SK-N-SH (cell line): Measurements from ENCODE around the gene CENPP. TPM values are rescaled to one million over a fixed set of nuclear protein-coding genes. Genes with fewer than 3 reads are reported as not detected.
A peak's percentile ranks its signal among the peaks of the same experiment; 100 is the strongest.

Source experiments
- CTCF ChIA-PET: fragments of 300-600, 350-600 bp; formaldehyde crosslinking; extraction: SDS; loops from one replicate; lab custom pipeline; 2021; lab: Yijun Ruan, JAX
- POLR2A ChIA-PET: fragments of 350-600 bp; sonication (Branson Sonifier 250); formaldehyde crosslinking; extraction: SDS; loops from one replicate; lab custom pipeline; 2020; ENCODE audit warnings: antibody characterized with exemption, inconsistent platforms; lab: Yijun Ruan, JAX
- DNase-seq: peaks from one replicate; pipeline ENCODE4 v3.0.0; 2012
- H2AFZ ChIP-seq: fragments of 200-600 bp; sonication (generic); 2 replicates; pipeline ENCODE4 v1.8.1; 2016; ENCODE audit warnings: antibody characterized with exemption, mild to moderate bottlenecking, low read depth
- H3F3A ChIP-seq: fragments of 200-600 bp; sonication (generic); replicated peaks from 2 replicates; pipeline ENCODE3; 2016; ENCODE audit warnings: antibody characterized with exemption, mild to moderate bottlenecking; ENCODE audit not compliant: insufficient read depth
- H3K27ac ChIP-seq, 2 experiments: fragments of 200-500 bp in 1 of 2; fragments of 200-600 bp in 1 of 2; sonication (Bioruptor generic) in 1 of 2; sonication (generic), shearing (Covaris generic) in 1 of 2; 2 replicates each; pipeline versions ENCODE4 v1.5.1 to v1.6.1; 2014 to 2016; ENCODE audit warnings: low read depth in 2 of 2, inconsistent platforms in 1 of 2, low read length in 1 of 2, mild to moderate bottlenecking in 1 of 2, mixed read lengths in 1 of 2
- H3K27me3 ChIP-seq: fragments of 200-600 bp; sonication (generic), shearing (Covaris generic); 2 replicates; pipeline ENCODE4 v1.6.1; 2016; ENCODE audit warnings: mixed run types; ENCODE audit not compliant: insufficient read depth
- H3K36me3 ChIP-seq, 2 experiments: fragments of 200-500 bp in 1 of 2; fragments of 200-600 bp in 1 of 2; sonication (Bioruptor generic) in 1 of 2; sonication (generic) in 1 of 2; replicated peaks in 1 of 2; 2 replicates each; pipeline versions ENCODE3 to v1.5.1; 2014 to 2016; ENCODE audit warnings: low read length in 1 of 2, mild to moderate bottlenecking in 1 of 2; ENCODE audit not compliant: insufficient read depth in 2 of 2, control insufficient read depth in 1 of 2
- H3K4me1 ChIP-seq, 2 experiments: fragments of 200-500 bp in 1 of 2; fragments of 200-600 bp in 1 of 2; sonication (Bioruptor generic) in 1 of 2; sonication (generic), shearing (Covaris generic) in 1 of 2; 2 replicates each; pipeline versions ENCODE4 v1.5.1 to v1.6.1; 2014 to 2016; ENCODE audit warnings: low read depth in 1 of 2, low read length in 1 of 2, mixed run types in 1 of 2; ENCODE audit not compliant: insufficient read depth in 2 of 2, control insufficient read depth in 1 of 2
- H3K4me2 ChIP-seq: fragments of 200-600 bp; sonication (generic), shearing (Covaris generic); 2 replicates; pipeline ENCODE4 v1.6.1; 2017; ENCODE audit warnings: mixed run types
- H3K4me3 ChIP-seq, 2 experiments: fragments of 200-500 bp in 1 of 2; fragments of 200-600 bp in 1 of 2; sonication (Bioruptor generic) in 1 of 2; sonication (generic), shearing (Covaris generic) in 1 of 2; 2 replicates each; pipeline versions ENCODE4 v1.5.1 to v1.8.1; 2014 to 2016; ENCODE audit warnings: low read depth in 2 of 2, inconsistent platforms in 1 of 2, low read length in 1 of 2, mild to moderate bottlenecking in 1 of 2, mixed read lengths in 1 of 2, moderate library complexity in 1 of 2
- H3K79me2 ChIP-seq: fragments of 200-600 bp; sonication (generic); 2 replicates; pipeline ENCODE4 v1.8.1; 2017; ENCODE audit warnings: mild to moderate bottlenecking; ENCODE audit not compliant: insufficient read depth
- H3K9ac ChIP-seq: fragments of 200-600 bp; sonication (generic); 2 replicates; pipeline ENCODE4 v1.6.1; 2017; ENCODE audit warnings: mixed run types
- H3K9me2 ChIP-seq: fragments of 200-600 bp; sonication (generic); 2 replicates; pipeline ENCODE4 v1.6.1; 2017; ENCODE audit warnings: mixed run types
- H3K9me3 ChIP-seq: fragments of 200-600 bp; sonication (generic); 2 replicates; pipeline ENCODE4 v1.6.1; 2017; ENCODE audit warnings: mixed run types, mild to moderate bottlenecking, moderate library complexity
- H4K20me1 ChIP-seq: fragments of 200-600 bp; sonication (generic); 2 replicates; pipeline ENCODE4 v1.6.1; 2017; ENCODE audit warnings: mild to moderate bottlenecking, mixed run types; ENCODE audit not compliant: insufficient read depth
- CTCF ChIP-seq: fragments of 200-600 bp; sonication (generic); IDR thresholded peaks from 2 replicates; pipeline ENCODE4 v1.6.1; 2017; ENCODE audit warnings: antibody characterized with exemption, mild to moderate bottlenecking, moderate library complexity
- ELF1 ChIP-seq: IDR thresholded peaks from 2 replicates; pipeline ENCODE4 v1.4.0; 2012
- EP300 ChIP-seq, 2 experiments: IDR thresholded peaks; 2 replicates each; pipeline versions ENCODE4 v1.4.0 to v1.6.1; 2012; ENCODE audit warnings: borderline replicate concordance in 1 of 2, low read depth in 1 of 2, low read length in 1 of 2
- EZH2phosphoT487 ChIP-seq: fragments of 200-600 bp; sonication (generic); IDR thresholded peaks from 2 replicates; pipeline ENCODE4 v1.6.1; 2017; ENCODE audit warnings: low read depth, mixed run types, mild to moderate bottlenecking, antibody characterized with exemption, moderate library complexity, borderline replicate concordance
- FOSL2 ChIP-seq: IDR thresholded peaks from 2 replicates; pipeline ENCODE4 v1.4.0; 2012; ENCODE audit warnings: low read depth, mild to moderate bottlenecking, moderate library complexity, borderline replicate concordance
- FOXJ3 ChIP-seq: sonication (generic); formaldehyde crosslinking; IDR thresholded peaks from 2 replicates; pipeline ENCODE4 v1.5.1; 2020; ENCODE audit warnings: mild to moderate bottlenecking, missing genetic modification reagents
- FOXM1 ChIP-seq: IDR thresholded peaks from 2 replicates; pipeline ENCODE4 v1.4.0; 2012; ENCODE audit warnings: low read depth, mild to moderate bottlenecking
- GABPA ChIP-seq: IDR thresholded peaks from 2 replicates; pipeline ENCODE4 v1.4.0; 2012; ENCODE audit warnings: low read depth, mild to moderate bottlenecking
- GATA2 ChIP-seq: sonication (generic); formaldehyde crosslinking; IDR thresholded peaks from 2 replicates; pipeline ENCODE4 v1.5.0; 2020; ENCODE audit warnings: mild to moderate bottlenecking, missing genetic modification reagents
- IRF3 ChIP-seq: fragments of 150-350 bp; IDR thresholded peaks from 2 replicates; pipeline ENCODE4 v1.6.1; 2016; ENCODE audit warnings: mild to moderate bottlenecking, low read depth, low read length
- JUND ChIP-seq: IDR thresholded peaks from 2 replicates; pipeline ENCODE4 v1.4.0; 2012
- MAX ChIP-seq: IDR thresholded peaks from 2 replicates; pipeline ENCODE4 v1.4.0; 2012; ENCODE audit warnings: low read depth
- NFIC ChIP-seq: IDR thresholded peaks from 2 replicates; pipeline ENCODE4 v1.4.0; 2012; ENCODE audit warnings: borderline replicate concordance
- NRF1 ChIP-seq: IDR thresholded peaks from 2 replicates; pipeline ENCODE4 v1.6.1; 2012; ENCODE audit warnings: low read depth, mild to moderate bottlenecking, low read length
- PBX3 ChIP-seq: IDR thresholded peaks from 2 replicates; pipeline ENCODE4; 2012
- RAD21 ChIP-seq: IDR thresholded peaks from 2 replicates; pipeline ENCODE4 v1.6.1; 2012; ENCODE audit warnings: mild to moderate bottlenecking, low read length
- REST ChIP-seq: IDR thresholded peaks from 2 replicates; pipeline ENCODE4 v1.6.1; 2012; ENCODE audit warnings: mild to moderate bottlenecking, low read depth, low read length, moderate library complexity
- RXRA ChIP-seq: IDR thresholded peaks from 2 replicates; pipeline ENCODE4 v1.4.0; 2012; ENCODE audit warnings: low read depth, mild to moderate bottlenecking, borderline replicate concordance
- SIN3A ChIP-seq: IDR thresholded peaks from 2 replicates; pipeline ENCODE4 v1.6.1; 2012; ENCODE audit warnings: low read depth, mild to moderate bottlenecking, low read length, moderate library complexity, borderline replicate concordance
- TCF12 ChIP-seq: IDR thresholded peaks from 2 replicates; pipeline ENCODE4 v1.4.0; 2012
- TEAD4 ChIP-seq: IDR thresholded peaks from 2 replicates; pipeline ENCODE4 v1.4.0; 2012; ENCODE audit warnings: mild to moderate bottlenecking, borderline replicate concordance; ENCODE audit not compliant: insufficient read depth
- USF2 ChIP-seq: fragments of 150-350 bp; IDR thresholded peaks from 2 replicates; pipeline ENCODE4 v1.6.1; 2017; ENCODE audit warnings: antibody characterized with exemption, low read length, low read depth, borderline replicate concordance
- YY1 ChIP-seq: IDR thresholded peaks from 2 replicates; pipeline ENCODE4 v1.4.0; 2012; ENCODE audit warnings: low read depth, mild to moderate bottlenecking
- ZBTB33 ChIP-seq: IDR thresholded peaks from 2 replicates; pipeline ENCODE4 v1.4.0; 2012; ENCODE audit warnings: low read depth, borderline replicate concordance
- polyA plus RNA-seq, 3 experiments: library from polyadenylated mRNA; depleted of rRNA; stranded (reverse); fragments of >200 nt; gene quantifications; 2 replicates each; pipeline ENCODE4 v1.2.3, GENCODE V29; 2012

CENPP gene
- polyA plus RNA-seq, 1 of the 3 experiments (the other 2 are of a cell fraction): 1.3 TPM

GRCh38 chr9:92564504-92564903 lies 238.8 kb downstream of the CENPP start:
- ChIA-PET CTCF (no interaction called here), POLR2A (no interaction called here)
- no peak for DNase-seq

More at GRCh38 chr9:92564504-92564903, 238.8 kb downstream of the CENPP start:
- H3K27me3 ChIP-seq: no peaks in the 10 kb centered on the region
- TF ChIP-seq FOSL2 (0 out of 2 replicates have a peak, but pooled peaks have one; percentile 3), TCF12 (peak; percentile 49), NRF1 (no peak), IRF3 (no peak), GABPA (no peak), RXRA (no peak), EZH2phosphoT487 (no peak), PBX3 (peak; percentile 52), EP300 (IDR thresholded peaks at IDR 0.05; ENCODE audit: borderline replicate concordance in 1 of 2, low read depth in 1 of 2, low read length in 1 of 2) (peak in 1 of 2 experiments; percentile 32; a peak in 1 of 4 replicates), RAD21 (no peak), SIN3A (no peak), CTCF (no peak), MAX (no peak), FOXM1 (no peak), ELF1 (no peak), ZBTB33 (no peak), NFIC (peak; percentile 24; the same call in 1 of the 2 replicates), USF2 (no peak), TEAD4 (0 out of 2 replicates have a peak, but pooled peaks have one; percentile 13), REST (no peak), GATA2 (no peak), YY1 (no peak), FOXJ3 (CRISPR knock-in tag) (no peak), JUND (peak; percentile 38; the same call in 1 of the 2 replicates)
- peaks cover 0 to 22% of the 10 kb centered on the region in 2 experiments; a peak in 2 of 4 replicates for H3K4me1 ChIP-seq
- H3K27ac ChIP-seq: no peak overlapping the region
- no peaks in the 10 kb centered on the region for H3K9me3 ChIP-seq
- no peak overlapping the region for H3K4me3 ChIP-seq
- no peak overlapping the region for H3K9ac ChIP-seq
- H3K9me2 ChIP-seq: no peaks in the 10 kb centered on the region
- H3F3A ChIP-seq: no peaks in the 10 kb centered on the region
- no peak overlapping the region; the same call in 1 of the 2 replicates for H3K4me2 ChIP-seq
- H2AFZ ChIP-seq: no peak overlapping the region
- H4K20me1 ChIP-seq: no peaks in the 10 kb centered on the region
- no peaks in the 10 kb centered on the region for H3K79me2 ChIP-seq
- H3K36me3 ChIP-seq: no peaks in the 10 kb centered on the region
